Measurements from ENCODE around the gene GMIP.
"Not testable (repeated sequence)": the region's sequence is repeated elsewhere in the genome, so short reads cannot be mapped to it uniquely, and the experiment has no call there.

The GMIP gene, protein sequence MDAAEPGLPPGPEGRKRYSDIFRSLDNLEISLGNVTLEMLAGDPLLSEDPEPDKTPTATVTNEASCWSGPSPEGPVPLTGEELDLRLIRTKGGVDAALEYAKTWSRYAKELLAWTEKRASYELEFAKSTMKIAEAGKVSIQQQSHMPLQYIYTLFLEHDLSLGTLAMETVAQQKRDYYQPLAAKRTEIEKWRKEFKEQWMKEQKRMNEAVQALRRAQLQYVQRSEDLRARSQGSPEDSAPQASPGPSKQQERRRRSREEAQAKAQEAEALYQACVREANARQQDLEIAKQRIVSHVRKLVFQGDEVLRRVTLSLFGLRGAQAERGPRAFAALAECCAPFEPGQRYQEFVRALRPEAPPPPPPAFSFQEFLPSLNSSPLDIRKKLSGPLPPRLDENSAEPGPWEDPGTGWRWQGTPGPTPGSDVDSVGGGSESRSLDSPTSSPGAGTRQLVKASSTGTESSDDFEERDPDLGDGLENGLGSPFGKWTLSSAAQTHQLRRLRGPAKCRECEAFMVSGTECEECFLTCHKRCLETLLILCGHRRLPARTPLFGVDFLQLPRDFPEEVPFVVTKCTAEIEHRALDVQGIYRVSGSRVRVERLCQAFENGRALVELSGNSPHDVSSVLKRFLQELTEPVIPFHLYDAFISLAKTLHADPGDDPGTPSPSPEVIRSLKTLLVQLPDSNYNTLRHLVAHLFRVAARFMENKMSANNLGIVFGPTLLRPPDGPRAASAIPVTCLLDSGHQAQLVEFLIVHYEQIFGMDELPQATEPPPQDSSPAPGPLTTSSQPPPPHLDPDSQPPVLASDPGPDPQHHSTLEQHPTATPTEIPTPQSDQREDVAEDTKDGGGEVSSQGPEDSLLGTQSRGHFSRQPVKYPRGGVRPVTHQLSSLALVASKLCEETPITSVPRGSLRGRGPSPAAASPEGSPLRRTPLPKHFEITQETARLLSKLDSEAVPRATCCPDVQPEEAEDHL

DNA sequence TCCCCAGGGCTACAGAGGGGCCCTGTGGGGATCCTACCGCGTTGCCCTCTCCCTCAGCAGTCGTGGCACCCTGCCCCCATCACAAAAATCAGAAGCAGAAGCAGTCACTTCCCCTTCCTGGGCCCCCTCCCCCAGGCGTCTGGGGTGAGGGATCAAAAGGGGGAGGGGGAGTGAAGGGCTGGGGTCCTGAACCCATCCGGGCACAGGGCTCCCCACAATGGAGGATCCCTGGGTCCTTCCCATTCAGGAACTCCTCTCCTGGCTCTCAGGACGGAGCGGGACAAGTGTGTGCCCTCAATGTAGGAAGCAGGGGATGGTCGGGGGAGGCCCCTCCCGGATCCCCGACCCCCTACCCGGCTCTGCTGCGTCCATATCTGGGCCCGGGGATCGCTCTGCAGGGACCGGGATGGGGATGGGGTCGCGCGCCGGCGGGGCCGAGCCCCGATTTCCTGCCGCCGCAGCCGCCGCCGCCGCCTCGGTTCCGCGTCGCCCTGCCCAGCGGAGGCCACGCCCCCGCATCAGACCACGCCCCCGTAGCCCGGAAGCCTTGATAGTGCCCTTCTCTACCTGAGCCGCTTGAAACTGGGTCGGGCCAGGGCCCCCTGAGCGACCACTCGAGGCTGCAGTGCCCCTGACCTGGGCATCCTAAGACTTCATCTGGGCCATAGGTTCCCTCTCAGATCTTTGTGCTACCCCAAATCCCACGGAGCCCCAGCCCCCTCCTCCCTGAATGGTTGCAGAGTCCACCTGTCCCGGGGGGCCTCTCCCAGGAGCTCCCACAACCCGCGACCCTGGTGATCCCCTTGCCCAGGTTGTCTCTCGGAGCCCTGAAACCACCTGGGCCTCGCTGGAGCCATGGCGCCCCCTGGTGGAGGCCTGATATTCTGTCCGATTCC lies at the start of gene GMIP:
Gene GMIP, minus strand, starts transcription at position 500 of the 896 bp plus-strand sequence. Its CDS starts 128 bp downstream, at position 372.
- DNase-seq, result no peak

DNA sequence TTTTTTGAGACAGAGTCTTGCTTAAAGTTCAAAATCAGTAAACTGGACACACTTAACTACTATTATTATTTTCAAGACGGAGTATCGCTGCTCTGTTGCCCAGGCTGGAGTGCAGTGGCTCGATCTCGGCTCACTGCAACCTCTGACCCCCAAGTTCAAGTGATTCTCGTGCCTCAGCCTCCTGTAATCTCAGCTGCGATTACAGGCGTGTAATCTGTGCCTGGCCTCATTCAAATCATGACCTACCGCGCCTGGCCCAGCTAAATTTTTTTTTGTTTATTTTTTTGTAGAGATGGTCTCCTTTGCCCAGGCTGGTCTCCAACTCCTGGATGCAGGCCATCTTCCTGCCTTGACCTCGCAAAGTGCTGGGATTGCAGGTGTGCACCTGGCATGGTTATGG lies 48.2 kb upstream of the GMIP start:
- no peak for DNase-seq

DNA sequence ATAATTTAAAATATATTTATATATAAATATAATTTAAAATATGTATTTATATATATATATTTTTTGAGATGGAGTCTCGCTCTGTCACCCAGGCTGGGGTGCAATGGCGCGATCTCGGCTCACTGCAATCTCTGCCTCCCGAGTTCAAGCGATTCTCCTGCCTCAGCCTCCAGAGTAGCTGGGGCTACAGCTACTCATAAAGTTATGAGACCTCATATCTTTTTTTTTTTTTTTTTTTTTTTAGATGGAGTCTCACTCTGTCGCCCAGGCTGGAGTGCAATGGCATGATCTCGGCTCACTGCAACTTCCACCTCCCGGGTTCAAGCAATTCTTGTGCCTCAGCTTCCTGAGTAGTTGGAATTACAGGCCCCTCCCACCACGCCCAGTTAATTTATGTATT lies 45.6 kb upstream of the GMIP start:
- not testable (repeated sequence) for DNase-seq

DNA sequence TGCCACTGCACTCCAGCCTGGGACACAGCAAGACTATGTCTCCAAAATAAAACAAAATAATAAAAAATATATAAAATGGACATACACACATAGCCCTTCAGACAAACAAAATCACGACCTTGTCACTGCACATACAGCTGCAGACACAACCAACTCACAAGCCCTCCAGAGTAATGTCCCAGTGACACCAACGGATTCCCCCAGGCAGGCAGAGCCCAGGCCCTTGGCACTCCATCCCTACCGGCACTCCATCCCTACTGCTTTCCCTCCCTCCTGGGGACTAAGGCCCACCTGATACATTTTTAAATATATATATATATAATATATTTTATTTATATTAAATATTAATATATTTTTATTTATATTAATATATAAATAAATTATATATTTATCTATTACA lies 43.6 kb upstream of the GMIP start:
- DNase-seq, result no peak

DNA sequence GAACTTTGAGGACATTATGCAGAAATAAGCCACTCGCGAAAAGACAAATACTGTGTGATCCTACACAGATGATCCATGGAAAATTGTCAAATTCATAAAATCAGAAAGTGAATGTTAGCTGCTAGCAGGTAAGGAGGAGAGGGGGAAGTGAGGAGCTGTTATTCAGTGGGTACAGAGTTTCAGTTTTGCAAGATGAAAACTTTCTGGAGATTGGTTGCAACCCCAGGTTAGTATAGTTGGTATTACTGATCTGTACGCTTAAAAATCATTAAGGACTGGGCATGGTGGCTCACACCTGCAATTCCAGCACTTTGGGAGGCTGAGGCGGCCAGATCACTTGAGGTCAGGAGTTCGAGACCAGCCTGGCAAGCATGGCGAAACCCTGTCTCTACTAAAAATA lies 43.1 kb upstream of the GMIP start:
- no peak for DNase-seq

DNA sequence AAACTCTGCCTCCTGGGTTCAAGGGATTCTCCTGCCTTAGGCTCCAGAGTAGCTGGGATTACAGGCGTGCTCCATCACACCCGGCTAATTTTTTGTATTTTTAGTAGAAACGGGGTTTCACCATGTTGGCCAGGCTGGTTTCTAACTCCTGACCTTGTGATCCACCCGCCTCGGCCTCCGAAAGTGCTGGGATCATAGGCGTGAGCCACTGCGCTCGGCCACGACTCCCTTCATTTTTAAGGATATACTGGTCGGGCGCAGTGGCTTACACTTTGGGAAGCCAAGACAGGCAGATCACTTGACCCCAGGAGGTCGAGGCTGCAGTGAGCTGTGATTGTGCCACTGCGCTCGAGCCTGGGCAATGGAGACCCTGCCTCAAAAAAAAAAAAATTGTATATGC lies 42.7 kb upstream of the GMIP start:
- DNase-seq, result not testable (repeated sequence)

DNA sequence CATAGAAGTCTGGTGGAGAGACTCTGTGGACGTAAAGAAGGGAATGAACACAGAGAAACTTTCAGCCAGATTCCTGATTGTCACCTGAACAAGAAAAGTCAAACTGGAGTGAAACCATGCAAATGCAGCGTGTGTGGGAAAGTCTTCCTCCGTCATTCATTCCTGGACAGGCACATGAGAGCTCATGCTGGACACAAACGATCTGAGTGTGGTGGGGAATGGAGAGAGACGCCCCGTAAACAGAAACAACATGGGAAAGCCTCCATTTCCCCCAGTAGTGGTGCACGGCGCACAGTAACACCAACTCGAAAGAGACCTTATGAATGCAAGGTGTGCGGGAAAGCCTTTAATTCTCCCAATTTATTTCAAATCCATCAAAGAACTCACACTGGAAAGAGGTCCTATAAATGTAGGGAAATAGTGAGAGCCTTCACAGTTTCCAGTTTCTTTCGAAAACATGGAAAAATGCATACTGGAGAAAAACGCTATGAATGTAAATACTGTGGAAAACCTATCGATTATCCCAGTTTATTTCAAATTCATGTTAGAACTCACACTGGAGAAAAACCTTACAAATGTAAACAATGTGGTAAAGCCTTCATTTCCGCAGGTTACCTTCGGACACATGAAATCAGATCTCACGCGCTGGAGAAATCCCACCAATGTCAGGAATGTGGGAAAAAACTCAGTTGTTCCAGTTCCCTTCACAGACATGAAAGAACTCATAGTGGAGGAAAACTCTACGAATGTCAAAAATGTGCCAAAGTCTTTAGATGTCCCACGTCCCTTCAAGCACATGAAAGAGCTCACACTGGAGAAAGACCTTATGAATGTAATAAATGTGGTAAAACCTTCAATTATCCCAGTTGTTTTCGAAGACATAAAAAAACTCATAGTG lies 36.0 kb upstream of the GMIP start:
- no peak for DNase-seq

DNA sequence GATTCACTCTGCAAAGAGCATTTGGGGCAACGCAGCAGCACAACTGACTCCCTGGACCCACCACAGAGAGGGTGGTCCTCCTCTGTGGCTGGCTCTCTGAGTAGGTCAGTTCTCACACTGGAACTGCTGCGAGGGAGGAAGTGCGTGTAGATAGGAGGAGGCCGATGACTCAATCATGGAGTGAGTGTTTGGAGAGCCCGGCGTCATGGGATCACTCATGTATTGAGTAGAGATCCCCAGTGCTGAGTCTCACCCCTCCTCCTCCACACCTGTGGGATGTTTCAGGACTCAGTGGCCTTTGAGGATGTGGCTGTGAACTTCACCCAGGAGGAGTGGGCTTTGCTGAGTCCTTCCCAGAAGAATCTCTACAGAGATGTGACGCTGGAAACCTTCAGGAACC lies 34.1 kb upstream of the GMIP start:
- DNase-seq, result no peak

DNA sequence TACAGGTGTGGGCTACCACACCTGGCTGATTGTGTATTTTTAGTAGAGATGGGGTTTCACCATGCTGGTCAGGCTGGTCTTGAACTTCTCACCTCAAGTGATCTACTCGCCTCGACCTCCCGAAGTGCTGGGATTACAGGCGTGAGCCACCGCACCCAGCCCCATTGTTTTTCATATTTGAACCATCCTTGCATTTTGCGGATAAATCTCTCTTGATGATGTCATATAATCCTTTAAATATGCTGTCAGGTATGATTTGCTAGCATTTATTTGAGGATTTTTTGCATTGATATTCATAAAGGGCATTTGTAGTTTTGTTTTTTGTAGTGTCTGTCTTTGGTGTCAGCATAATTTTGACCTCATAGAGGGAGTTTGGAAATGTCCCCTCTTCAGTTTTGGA lies 30.9 kb upstream of the GMIP start:
- no peak for DNase-seq

DNA sequence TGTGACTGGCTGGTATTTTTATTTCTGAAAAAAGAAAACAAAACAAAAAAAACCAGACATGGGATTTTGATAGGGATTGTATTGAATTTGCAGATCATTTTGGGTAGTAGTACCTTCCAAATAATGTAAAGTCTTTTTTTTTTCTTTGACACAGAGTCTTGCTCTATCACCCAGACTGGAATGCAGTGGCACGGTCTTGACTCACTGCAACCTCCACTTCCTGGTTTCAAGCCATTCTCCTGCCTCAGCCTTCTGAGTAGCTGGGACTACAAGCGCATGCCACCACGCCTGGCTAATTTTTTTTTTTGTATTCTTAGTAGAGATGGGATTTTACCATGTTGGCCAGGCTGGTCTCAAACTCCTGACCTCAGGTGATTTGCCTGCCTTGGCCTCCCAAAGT lies 29.4 kb upstream of the GMIP start:
- DNase-seq, result no peak

DNA sequence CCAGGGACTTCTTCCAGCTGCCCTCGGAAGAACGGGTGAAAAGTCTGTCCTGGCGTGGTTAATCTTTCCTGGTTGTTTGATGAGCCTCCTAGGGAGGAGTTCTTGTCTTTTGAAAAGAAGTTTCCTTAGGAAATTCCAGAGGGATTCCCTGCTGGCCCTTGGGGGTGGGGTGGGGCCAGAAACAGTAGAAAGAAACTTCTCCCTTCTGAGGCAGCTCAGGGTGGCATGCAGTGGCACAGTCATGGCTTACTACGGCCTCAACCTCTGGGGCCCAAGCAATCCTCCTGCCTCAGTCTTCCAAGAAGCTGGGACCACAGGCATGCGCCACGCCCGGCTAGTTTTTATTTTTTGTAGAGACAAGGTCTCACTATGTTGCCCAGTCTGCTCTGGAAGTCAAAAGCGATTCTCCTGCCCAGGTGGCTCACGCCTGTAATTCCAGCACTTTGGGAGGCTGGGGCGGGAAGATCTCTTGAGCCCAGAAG lies 26.7 kb upstream of the GMIP start:
- DNase-seq, result no peak

DNA sequence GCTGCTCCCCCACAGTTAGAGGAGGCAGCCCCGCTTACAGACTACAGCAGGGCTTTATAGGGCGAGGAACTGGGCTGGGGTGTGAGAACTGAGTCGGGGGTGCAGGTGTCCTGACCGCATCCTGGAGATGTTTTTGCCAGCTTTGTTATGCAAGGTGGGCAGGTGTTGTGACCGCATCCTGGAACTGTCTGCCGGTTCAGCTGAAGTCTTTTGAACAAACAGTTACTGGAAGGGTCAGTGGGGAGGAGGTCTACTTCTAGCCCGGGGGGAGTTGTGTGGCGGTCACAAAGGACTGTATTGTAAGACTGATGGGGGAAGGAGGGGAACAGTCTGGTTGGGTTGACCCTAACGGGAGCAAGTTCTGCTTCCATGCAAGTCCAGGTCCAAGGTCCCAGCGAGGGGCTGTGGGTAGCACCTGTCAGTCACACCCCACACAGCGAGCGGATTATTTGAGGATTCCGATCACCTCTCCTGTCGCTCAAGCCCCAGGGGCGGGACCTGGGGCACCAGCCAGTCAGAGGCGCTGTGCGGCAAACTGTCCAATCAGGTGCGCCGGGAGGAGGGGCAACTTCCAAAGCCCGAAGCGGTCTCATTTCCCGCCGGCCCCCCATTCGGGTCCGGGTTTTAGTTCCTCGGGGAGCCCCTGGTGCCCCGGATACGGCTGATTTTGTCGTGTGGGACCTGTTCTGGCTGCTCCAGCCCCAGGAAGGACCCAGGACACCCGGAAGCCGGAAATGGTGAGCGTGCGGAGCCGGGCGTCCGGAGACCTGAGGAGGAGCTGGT lies 25.0 kb upstream of the GMIP start, which contains the start of gene ZNF101:
Gene ZNF101, plus strand, starts transcription at position 610 of the 783 bp plus-strand sequence. Its CDS starts 125 bp downstream, at position 735.
- DNase-seq, result no peak

DNA sequence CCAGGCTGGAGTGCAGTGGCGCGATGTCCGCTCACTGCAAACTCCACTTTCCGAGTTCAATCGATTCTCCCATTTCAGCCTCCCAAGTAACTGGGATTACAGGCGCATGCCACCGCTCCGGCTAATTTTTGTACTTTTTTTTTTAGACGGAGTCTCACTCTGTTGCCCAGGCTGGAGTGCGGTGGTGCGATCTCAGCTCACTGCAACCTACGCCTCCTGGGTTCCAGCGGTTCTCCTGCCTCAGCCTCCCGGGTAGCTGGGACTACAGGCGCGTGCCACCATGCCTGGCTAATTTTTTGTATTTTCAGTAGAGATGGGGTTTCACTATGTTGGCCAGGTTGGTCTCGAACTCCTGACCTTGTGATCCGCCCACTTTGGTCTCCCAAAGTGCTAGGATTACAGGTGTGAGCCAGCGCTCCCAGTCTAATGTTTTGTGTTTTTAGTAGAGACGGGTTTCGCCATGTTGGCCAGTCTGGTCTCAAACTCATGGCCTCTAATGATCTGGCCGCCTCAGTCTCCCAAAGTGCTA lies 22.0 kb upstream of the GMIP start:
- DNase-seq, result not testable (repeated sequence)

DNA sequence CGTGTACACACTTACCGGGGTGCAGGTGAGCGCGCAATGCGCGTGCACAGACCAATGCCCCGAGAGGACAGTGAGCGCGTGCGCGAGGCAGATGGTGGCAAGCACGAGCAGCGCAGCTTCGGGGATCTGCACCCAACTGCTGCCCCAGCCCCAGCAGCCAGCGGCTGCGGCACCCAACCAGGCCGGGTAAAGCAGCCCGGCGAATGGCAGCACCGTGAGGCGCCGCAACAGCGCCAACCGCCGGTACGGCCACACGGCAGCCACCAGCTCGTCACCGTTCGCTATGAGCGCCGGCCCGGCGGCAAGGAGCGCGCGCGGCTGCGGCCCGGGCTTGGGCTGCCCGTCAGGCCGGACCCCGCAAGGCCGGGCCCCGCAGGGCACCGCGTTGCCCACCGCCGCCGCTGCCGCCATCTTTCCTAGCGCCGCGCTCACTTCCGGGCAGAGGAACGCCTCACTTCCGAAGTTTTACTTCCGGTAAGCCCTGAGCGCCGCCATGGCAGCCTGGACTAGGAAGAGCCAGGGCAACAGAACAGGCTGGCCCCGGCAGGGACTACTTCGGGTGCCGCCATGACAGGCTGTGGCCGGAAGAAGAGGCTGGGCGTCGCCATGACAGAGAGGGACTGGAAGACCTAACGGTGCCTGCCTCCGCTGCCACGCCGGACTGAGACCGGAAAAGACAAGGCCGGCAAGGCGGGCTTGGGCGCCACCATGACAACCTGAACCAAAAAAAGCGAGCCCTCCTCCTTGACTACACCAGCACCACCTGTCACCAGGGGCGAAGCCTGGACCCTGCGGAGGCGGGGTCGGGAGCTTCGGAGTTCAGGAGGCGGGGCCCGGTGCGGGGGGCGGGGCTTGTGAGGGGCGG lies 20.0 kb upstream of the GMIP start, which contains the start of gene ATP13A1:
Gene ATP13A1, minus strand, starts transcription at position 421 of the 865 bp plus-strand sequence. Its CDS starts 10 bp downstream, at position 411.
- DNase-seq, result no peak

DNA sequence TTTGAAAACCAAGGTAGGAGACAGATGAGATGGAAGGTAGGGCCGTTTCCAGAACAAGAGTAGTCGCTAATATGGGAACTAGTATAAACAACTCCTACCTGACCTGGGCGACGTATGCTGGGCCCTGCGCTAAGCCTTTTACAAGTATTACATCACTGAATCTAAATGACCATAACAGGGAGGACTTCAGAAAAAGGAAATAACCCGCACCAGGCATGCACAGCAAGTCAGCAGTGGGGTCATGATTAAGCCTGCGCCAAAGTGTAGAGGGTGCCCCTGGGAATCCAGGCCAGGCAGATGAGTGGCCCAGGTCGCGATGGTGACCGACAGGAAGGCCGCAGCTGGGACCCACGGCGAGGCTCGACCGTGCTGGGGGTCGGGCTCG lies 19.4 kb upstream of the GMIP start:
- DNase-seq, result no peak

DNA sequence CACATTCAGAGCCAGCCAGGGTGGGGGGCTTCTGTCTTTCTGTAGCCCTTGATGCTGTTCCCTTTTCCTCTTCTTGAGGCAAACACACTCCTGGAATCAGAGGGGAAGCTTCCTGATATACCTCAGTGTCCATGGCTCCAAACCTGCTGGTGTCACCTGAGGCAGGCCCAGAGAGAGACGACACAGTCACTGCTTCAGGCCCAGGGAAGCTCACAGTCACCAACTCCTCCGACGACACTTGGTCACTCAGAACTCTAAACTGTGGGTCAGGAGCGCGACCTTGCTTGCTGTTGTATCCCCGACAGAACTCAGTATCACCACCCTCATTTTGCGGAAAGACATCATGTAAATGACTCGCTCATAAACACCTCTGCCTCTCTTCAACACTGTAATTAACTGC lies 18.9 kb upstream of the GMIP start:
- no peak for DNase-seq

DNA sequence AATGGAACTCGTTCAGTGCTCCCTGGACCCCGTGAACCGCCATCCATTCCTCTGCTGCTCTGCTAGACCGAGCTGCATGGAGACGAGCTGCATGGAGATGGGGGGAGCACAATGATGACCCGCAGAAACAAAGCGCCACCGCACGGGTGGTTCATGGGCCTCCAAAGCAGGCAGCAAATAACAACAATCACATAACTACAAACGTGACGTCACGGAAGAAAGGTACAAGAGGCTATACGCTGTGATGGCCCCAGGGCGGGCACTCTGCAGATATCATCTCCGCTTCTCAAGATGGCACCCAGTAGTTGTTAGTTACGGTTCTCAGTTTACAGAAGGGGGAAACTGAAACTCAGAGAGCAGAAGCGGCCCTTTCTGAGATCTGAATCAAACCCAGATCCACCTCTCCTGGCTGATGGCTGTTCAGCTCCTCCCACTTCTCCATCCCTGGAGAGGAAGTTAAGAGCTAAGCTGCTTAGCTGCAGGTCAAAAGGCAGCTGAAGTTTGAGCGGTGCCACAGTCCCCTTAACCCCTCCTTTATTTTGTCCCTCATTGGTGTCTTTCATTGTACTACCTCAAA lies 18.3 kb upstream of the GMIP start:
- no peak for DNase-seq

DNA sequence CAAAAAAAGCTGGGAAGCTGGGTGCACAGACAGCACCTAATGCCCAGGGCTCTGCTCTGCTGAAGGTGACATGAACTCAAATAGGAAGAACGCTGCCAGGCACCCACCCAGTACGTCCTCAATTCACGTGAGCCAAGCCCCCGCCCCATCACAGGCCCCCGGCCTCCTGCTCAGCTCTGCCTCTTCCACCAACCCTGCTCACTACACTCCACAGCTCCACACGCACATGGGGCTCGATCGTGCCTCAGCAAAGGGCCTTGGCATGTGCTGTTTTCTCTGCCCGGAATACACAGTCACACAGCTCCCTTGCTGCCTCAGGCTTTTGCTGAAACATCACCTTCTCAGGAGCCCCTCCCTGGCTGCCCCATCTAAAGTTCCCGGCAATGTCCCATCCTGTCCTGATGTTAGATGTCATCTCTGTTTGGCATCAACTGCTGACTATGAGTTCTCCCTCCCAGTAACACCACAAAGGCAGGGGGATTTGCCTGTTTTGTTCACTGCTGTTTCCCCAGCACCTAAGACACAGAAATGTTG lies 17.8 kb upstream of the GMIP start:
- DNase-seq, result no peak

All from cortex of kidney (tissue), 1 donor.